Astrocyte (in vitro differentiated cells and primary cell): Measurements from ENCODE around the gene CCDC15. TPM values are rescaled to one million over a fixed set of nuclear protein-coding genes. Genes with fewer than 3 reads are reported as not detected.

Experiments used
- DNase-seq: peaks from one replicate; pipeline ENCODE4 v3.0.0-alpha.2; 2010; ENCODE audit warnings: low read depth
- FAIRE-seq: peaks from 2 replicates; lab custom pipeline; 2011; peaks lifted over from hg19 to GRCh38; lab: Jason Lieb, UNC
- H2AFZ ChIP-seq: 2 replicates; pipeline ENCODE4 v1.6.0; 2012; ENCODE audit warnings: low read depth, low read length, inconsistent platforms
- H3K27ac ChIP-seq: 2 replicates; pipeline ENCODE4 v1.5.1; 2011; ENCODE audit warnings: low read depth, low read length, inconsistent platforms
- H3K27me3 ChIP-seq: 2 replicates; pipeline ENCODE4 v1.6.0; 2011; ENCODE audit warnings: low read length, inconsistent platforms; ENCODE audit not compliant: insufficient read depth
- H3K36me3 ChIP-seq: 2 replicates; pipeline ENCODE4 v1.5.1; 2011; ENCODE audit warnings: low read length, inconsistent platforms; ENCODE audit not compliant: insufficient read depth
- H3K4me1 ChIP-seq: 2 replicates; pipeline ENCODE4 v1.5.1; 2011; ENCODE audit warnings: low read length, inconsistent platforms; ENCODE audit not compliant: insufficient read depth
- H3K4me2 ChIP-seq: 2 replicates; pipeline ENCODE4 v1.6.0; 2012; ENCODE audit warnings: low read length, inconsistent platforms
- H3K4me3 ChIP-seq: 2 replicates; pipeline ENCODE4 v1.5.1; 2011; ENCODE audit warnings: low read depth, mild to moderate bottlenecking, low read length, inconsistent platforms; ENCODE audit not compliant: insufficient read depth
- H3K79me2 ChIP-seq: 2 replicates; pipeline ENCODE4 v1.6.0; 2012; ENCODE audit warnings: mild to moderate bottlenecking, low read length, inconsistent platforms; ENCODE audit not compliant: insufficient read depth
- H3K9ac ChIP-seq: 2 replicates; pipeline ENCODE4 v1.6.0; 2012; ENCODE audit warnings: mild to moderate bottlenecking, low read length, inconsistent platforms
- H3K9me3 ChIP-seq: 2 replicates; pipeline ENCODE4 v1.5.1; 2012; ENCODE audit warnings: low read depth, mild to moderate bottlenecking, low read length, inconsistent platforms; ENCODE audit not compliant: insufficient read depth
- H4K20me1 ChIP-seq: 2 replicates; pipeline ENCODE4 v1.6.0; 2012; ENCODE audit warnings: low read length, inconsistent platforms; ENCODE audit not compliant: insufficient read depth
- H3K27ac Mint-ChIP-seq: one replicate; pipeline ENCODE4 v1.8.0; 2021; ENCODE audit warnings: mild to moderate bottlenecking, mixed read lengths; ENCODE audit not compliant: unreplicated experiment
- H3K27me3 Mint-ChIP-seq: one replicate; pipeline ENCODE4 v1.8.0; 2021; ENCODE audit warnings: low read depth, mixed read lengths; ENCODE audit not compliant: unreplicated experiment
- H3K36me3 Mint-ChIP-seq: one replicate; pipeline ENCODE4 v1.8.0; 2021; ENCODE audit warnings: low read depth, mixed read lengths; ENCODE audit not compliant: unreplicated experiment
- H3K4me1 Mint-ChIP-seq: one replicate; pipeline ENCODE4 v1.8.0; 2021; ENCODE audit warnings: low read depth, mixed read lengths; ENCODE audit not compliant: unreplicated experiment
- H3K4me3 Mint-ChIP-seq: one replicate; pipeline ENCODE4 v1.8.0; 2021; ENCODE audit warnings: mild to moderate bottlenecking, moderate library complexity, mixed read lengths; ENCODE audit not compliant: unreplicated experiment
- H3K9me3 Mint-ChIP-seq: one replicate; pipeline ENCODE4 v1.8.0; 2021; ENCODE audit warnings: mild to moderate bottlenecking, mixed read lengths; ENCODE audit not compliant: unreplicated experiment
- CTCF ChIP-seq: IDR thresholded peaks from 2 replicates; pipeline ENCODE4 v1.5.1; 2011; ENCODE audit warnings: low read depth, mild to moderate bottlenecking, inconsistent platforms, low read length, moderate library complexity; ENCODE audit not compliant: insufficient read depth
- EZH2 ChIP-seq: IDR thresholded peaks from 2 replicates; pipeline ENCODE4 v1.6.1; 2012; ENCODE audit warnings: mild to moderate bottlenecking, low read length, inconsistent platforms; ENCODE audit not compliant: insufficient read depth
- total RNA-seq: library from RNA; stranded (reverse); gene quantifications from 2 replicates; pipeline ENCODE4 v1.2.1, GENCODE V29; 2021

The CCDC15 gene
- total RNA-seq, 1 donor from 2014 or later: 0.75 TPM

GRCh38 chr11:125062218-125062930, 108.4 kb downstream of the CCDC15 start:
- no peaks in the 10 kb centered on the region for H3K9me3 ChIP-seq
- no peaks in the 10 kb centered on the region for H4K20me1 ChIP-seq
- no peaks in the 10 kb centered on the region for H3K79me2 ChIP-seq
- H3K9me3 Mint-ChIP-seq: no peaks in the 10 kb centered on the region
- peak overlapping the region; percentile 96 for H2AFZ ChIP-seq
- peak overlapping the region; percentile 70 for H3K4me3 ChIP-seq
- H3K4me2 ChIP-seq: peak overlapping the region; percentile 96
- no peaks in the 10 kb centered on the region for H3K4me1 Mint-ChIP-seq
- no peak overlapping the region for H3K27ac Mint-ChIP-seq
- no peak for DNase-seq
- H3K9ac ChIP-seq: peak overlapping the region; percentile 81
- no peak for TF ChIP-seq EZH2
- no peak for TF ChIP-seq CTCF
- H3K4me1 ChIP-seq: peaks cover 6% of the 10 kb centered on the region
- no peak for FAIRE-seq
- peak overlapping the region; percentile 47 for H3K27ac ChIP-seq
- H3K27me3 Mint-ChIP-seq: peaks cover 21% of the 10 kb centered on the region
- H3K36me3 Mint-ChIP-seq: no peaks in the 10 kb centered on the region
- H3K36me3 ChIP-seq: no peaks in the 10 kb centered on the region
- H3K27me3 ChIP-seq: no peaks in the 10 kb centered on the region
- peak overlapping the region; percentile 82 for H3K4me3 Mint-ChIP-seq

- Histone ChIP-seq H2AFZ (peak within 1 kb of the TSS; percentile 96), H3K79me2 (no peaks in the 10 kb centered on the region), H3K4me2 (peak within 1 kb of the TSS; percentile 96), H3K27me3 (no peaks in the 10 kb centered on the region), H3K4me1 (peaks cover 6% of the 10 kb centered on the region), H4K20me1 (no peaks in the 10 kb centered on the region), H3K9me3 (no peaks in the 10 kb centered on the region), H3K9ac (peak within 1 kb of the TSS; percentile 81), H3K4me3 (peak within 1 kb of the TSS; percentile 70), H3K36me3 (no peaks in the 10 kb centered on the region), H3K27ac (peak within 1 kb of the TSS; percentile 47)
- peak within 1 kb of the TSS; percentile 82 for H3K4me3 Mint-ChIP-seq
- no peaks in the 10 kb centered on the region for H3K4me1 Mint-ChIP-seq
- TF ChIP-seq EZH2 (no peak), CTCF (no peak)
- H3K36me3 Mint-ChIP-seq: no peaks in the 10 kb centered on the region
- DNase-seq (peak; percentile 44), FAIRE-seq (no peak)
- H3K27me3 Mint-ChIP-seq: peaks cover 21% of the 10 kb centered on the region
- H3K27ac Mint-ChIP-seq: no peak within 1 kb of the TSS
- no peaks in the 10 kb centered on the region for H3K9me3 Mint-ChIP-seq
Observed at GRCh38 chr11:125062931-125063428, 109.0 kb downstream of the CCDC15 start, which contains the start of gene SLC37A2. TSS of gene SLC37A2 (plus strand) at chr11:125063305. CDS start at chr11:125063368, 63 bp downstream.
